B cell (primary cell): ENCODE results near the gene MLLT6. TPM values are rescaled to one million over a fixed set of nuclear protein-coding genes. Genes with fewer than 3 reads are reported as not detected.
A peak's percentile ranks its signal among the peaks of the same experiment; 100 is the strongest.

ENCODE experiments used
- ATAC-seq: fragments of 200-7000 bp; cut with Tn5 transposase; one replicate; pipeline ENCODE4 v1.10.0; 2021; ENCODE audit warnings: low read depth, mild to moderate bottlenecking, moderate number of reproducible peaks, moderate library complexity
- CTCF ChIA-PET: fragments of 350-600 bp; sonication (Branson Sonifier 250); formaldehyde crosslinking; loops from one replicate; lab custom pipeline; 2021; ENCODE audit warnings: antibody characterized with exemption, inconsistent platforms; lab: Charles Lee
- POLR2A ChIA-PET: fragments of 350-600 bp; sonication (Branson Sonifier 250); formaldehyde crosslinking; loops from one replicate; lab custom pipeline; 2021; ENCODE audit warnings: antibody characterized with exemption; lab: Charles Lee
- DNase-seq: peaks from one replicate; pipeline ENCODE4 v3.0.0; 2013
- H2AFZ ChIP-seq: 2 replicates; pipeline ENCODE4 v1.6.1; 2012; ENCODE audit warnings: mild to moderate bottlenecking, low read depth, low read length; ENCODE audit not compliant: insufficient read depth, poor library complexity, severe bottlenecking
- H3K27ac ChIP-seq, 2 donors: 1 replicate in 1 of 2; 2 replicates in 1 of 2; pipeline ENCODE4 v1.5.1; 2012 to 2013; ENCODE audit warnings: low read length in 2 of 2, mild to moderate bottlenecking in 2 of 2, moderate library complexity in 1 of 2
- H3K27me3 ChIP-seq, 4 experiments: fragments of 200-600 bp in 1 of 4; sonication (generic) in 1 of 4; replicated peaks in 1 of 4; 1 replicate in 2 of 4; 2 replicates in 2 of 4; pipeline versions ENCODE4 v1.6.1 to v1.7.0; 2013 to 2016; ENCODE audit warnings: low read length in 3 of 4, mild to moderate bottlenecking in 2 of 4, mixed read lengths in 1 of 4, moderate library complexity in 1 of 4; ENCODE audit not compliant: insufficient read depth in 4 of 4, control insufficient read depth in 3 of 4; ENCODE audit errors: control extremely low read depth in 1 of 4
- H3K36me3 ChIP-seq, 2 experiments: replicated peaks in 1 of 2; 1 replicate in 1 of 2; 2 replicates in 1 of 2; pipeline versions ENCODE4 v1.6.1 to v1.7.1; 2013; ENCODE audit warnings: low read length in 1 of 2; ENCODE audit not compliant: insufficient read depth in 2 of 2, control insufficient read depth in 1 of 2; ENCODE audit errors: control extremely low read depth in 1 of 2, extremely low read depth in 1 of 2
- H3K4me1 ChIP-seq, 2 donors: fragments of 200-600 bp in 1 of 2; sonication (generic) in 1 of 2; 1 replicate in 1 of 2; 2 replicates in 1 of 2; pipeline versions ENCODE4 v1.5.1 to v1.6.1; 2013 to 2017; ENCODE audit warnings: low read length in 2 of 2; ENCODE audit not compliant: control insufficient read depth in 2 of 2, insufficient read depth in 2 of 2
- H3K4me2 ChIP-seq: replicated peaks from 2 replicates; pipeline ENCODE3; 2012; ENCODE audit warnings: mild to moderate bottlenecking, low read depth, low read length; ENCODE audit not compliant: poor library complexity, severe bottlenecking
- H3K4me3 ChIP-seq, 5 experiments: fragments of 200-600 bp in 1 of 5; sonication (generic) in 1 of 5; 1 replicate in 3 of 5; 2 replicates in 2 of 5; pipeline versions ENCODE4 v1.5.1 to v1.7.0; 2011 to 2016; ENCODE audit warnings: low read length in 4 of 5, mild to moderate bottlenecking in 4 of 5, low read depth in 2 of 5, control low read depth in 1 of 5, moderate library complexity in 1 of 5; ENCODE audit not compliant: insufficient read depth in 1 of 5; ENCODE audit errors: control extremely low read depth in 1 of 5, extremely low read depth in 1 of 5
- H3K79me2 ChIP-seq: fragments of 200-600 bp; sonication (generic); one replicate; pipeline ENCODE4 v1.6.0; 2016; ENCODE audit warnings: low read length; ENCODE audit not compliant: control insufficient read depth, insufficient read depth
- H3K9ac ChIP-seq: fragments of 200-600 bp; sonication (generic); 2 replicates; pipeline ENCODE4 v1.6.1; 2017; ENCODE audit warnings: mild to moderate bottlenecking, low read length, moderate library complexity
- H3K9me3 ChIP-seq, 3 donors: one replicate each; pipeline versions ENCODE4 v1.6.1 to v1.7.1; 2013; ENCODE audit warnings: low read length in 2 of 3; ENCODE audit not compliant: control insufficient read depth in 2 of 3, insufficient read depth in 1 of 3; ENCODE audit errors: control extremely low read depth in 1 of 3
- H4K20me1 ChIP-seq: 2 replicates; pipeline ENCODE4 v1.6.0; 2012; ENCODE audit warnings: mild to moderate bottlenecking, low read length; ENCODE audit not compliant: insufficient read depth, control insufficient read depth, poor library complexity, severe bottlenecking
- H3K27ac Mint-ChIP-seq: one replicate; pipeline ENCODE4 v1.8.0; 2021; ENCODE audit warnings: mixed read lengths
- H3K27me3 Mint-ChIP-seq: one replicate; pipeline ENCODE4 v1.8.0; 2021; ENCODE audit warnings: mixed read lengths
- H3K4me1 Mint-ChIP-seq: one replicate; pipeline ENCODE4 v1.8.0; 2021; ENCODE audit warnings: mixed read lengths
- H3K4me3 Mint-ChIP-seq: one replicate; pipeline ENCODE4 v1.8.0; 2021; ENCODE audit warnings: mixed read lengths
- H3K9me3 Mint-ChIP-seq: one replicate; pipeline ENCODE4 v1.8.0; 2022; ENCODE audit warnings: mixed read lengths; ENCODE audit not compliant: insufficient read depth
- EZH2 ChIP-seq: IDR thresholded peaks from 2 replicates; pipeline ENCODE4 v1.6.1; 2012; ENCODE audit warnings: borderline replicate concordance, low read depth, mild to moderate bottlenecking, moderate library complexity, low read length; ENCODE audit not compliant: insufficient read depth, poor library complexity, severe bottlenecking
- WGBS: methylation state at CpG from one replicate; pipeline ENCODE4 v1.1.5; 2013; ENCODE audit warnings: missing lambda C conversion rate; ENCODE audit not compliant: insufficient coverage; 5-methylcytosine and 5-hydroxymethylcytosine counted together
- intact Hi-C: fragments of 100-400 bp; cut with micrococcal nuclease; formaldehyde crosslinking; loops from one replicate; pipeline ENCODE4 v1.10.0; 2022
- polyA plus RNA-seq: library from polyadenylated mRNA; depleted of rRNA; stranded (reverse); fragments of >200 nt; gene quantifications from 2 replicates; pipeline ENCODE4 v1.2.3, GENCODE V29; 2012
- total RNA-seq, 2 donors: library from RNA; stranded (reverse); fragments of 120-200 nt in 1 of 2; gene quantifications; 1 replicate in 1 of 2; 2 replicates in 1 of 2; pipeline versions ENCODE4 v1.2.3 to v1.2.4, GENCODE V29; 2013 to 2022
- TF ChIP-seq, protein P1 (sequence below): fragments of 200-600 bp; IDR thresholded peaks from one replicate; pipeline ENCODE4 v1.8.0; 2022; ENCODE audit warnings: antibody characterized with exemption, mild to moderate bottlenecking

The MLLT6 gene
- total and polyA plus RNA-seq, 2 donors (not counting 1 experiment from before 2014, with no cell fraction given): 165 to 288 TPM

GRCh38 chr17:38702916-38703741 is 1.9 kb upstream of the MLLT6 start:
- H3K4me1 ChIP-seq: peaks cover 20 to 56% of the 10 kb centered on the region in 2 donors
- peak overlapping the region; percentile 91 for H2AFZ ChIP-seq
- Mint-ChIP-seq H3K27ac (peak overlapping the region; percentile 99), H3K9me3 (no peaks in the 10 kb centered on the region), H3K4me1 (peaks cover 55% of the 10 kb centered on the region), H3K27me3 (no peaks in the 10 kb centered on the region), H3K4me3 (peak overlapping the region; percentile 99)
- TF ChIP-seq, protein P1, sequence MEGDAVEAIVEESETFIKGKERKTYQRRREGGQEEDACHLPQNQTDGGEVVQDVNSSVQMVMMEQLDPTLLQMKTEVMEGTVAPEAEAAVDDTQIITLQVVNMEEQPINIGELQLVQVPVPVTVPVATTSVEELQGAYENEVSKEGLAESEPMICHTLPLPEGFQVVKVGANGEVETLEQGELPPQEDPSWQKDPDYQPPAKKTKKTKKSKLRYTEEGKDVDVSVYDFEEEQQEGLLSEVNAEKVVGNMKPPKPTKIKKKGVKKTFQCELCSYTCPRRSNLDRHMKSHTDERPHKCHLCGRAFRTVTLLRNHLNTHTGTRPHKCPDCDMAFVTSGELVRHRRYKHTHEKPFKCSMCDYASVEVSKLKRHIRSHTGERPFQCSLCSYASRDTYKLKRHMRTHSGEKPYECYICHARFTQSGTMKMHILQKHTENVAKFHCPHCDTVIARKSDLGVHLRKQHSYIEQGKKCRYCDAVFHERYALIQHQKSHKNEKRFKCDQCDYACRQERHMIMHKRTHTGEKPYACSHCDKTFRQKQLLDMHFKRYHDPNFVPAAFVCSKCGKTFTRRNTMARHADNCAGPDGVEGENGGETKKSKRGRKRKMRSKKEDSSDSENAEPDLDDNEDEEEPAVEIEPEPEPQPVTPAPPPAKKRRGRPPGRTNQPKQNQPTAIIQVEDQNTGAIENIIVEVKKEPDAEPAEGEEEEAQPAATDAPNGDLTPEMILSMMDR: no peak
- no peak for TF ChIP-seq EZH2
- H3K9ac ChIP-seq: peak overlapping the region; percentile 94
- peak overlapping the region; percentile 76 to 95 (median 93) for H3K4me3 ChIP-seq
- CTCF ChIA-PET: interaction anchor here (1.3 to 3.0 kb wide), 2 partner anchors 25 to 32 kb away, joined by 4 to 13 read pairs; no protein-coding TSS in a partner anchor
- DNase-seq (no peak), ATAC-seq (peak; percentile 0)
- H3K9me3 ChIP-seq: no peaks in the 10 kb centered on the region
- peaks cover 24% of the 10 kb centered on the region for H4K20me1 ChIP-seq
- no peaks in the 10 kb centered on the region for H3K27me3 ChIP-seq
- H3K27ac ChIP-seq: peak overlapping the region; percentile 91 to 97
- peak overlapping the region; percentile 98 for H3K4me2 ChIP-seq
- POLR2A ChIA-PET: interaction anchor here (0.8 kb wide), 1 partner anchor 49 kb away, joined by 3 read pairs; the partner anchor contains the start of gene PSMB3
- H3K36me3 ChIP-seq: peaks cover 0 to 9% of the 10 kb centered on the region in 2 experiments
- intact Hi-C loops: loop anchor here (2.0 kb wide), 1 partner anchor 98 kb away; no protein-coding TSS in a partner anchor
- WGBS: 2% methylated on average over 51 of the region's 55 CpGs
- H3K79me2 ChIP-seq: peaks cover 26% of the 10 kb centered on the region
